Neural crest cell (in vitro differentiated cells): ENCODE results near the gene EIPR1. TPM values are rescaled to one million over a fixed set of nuclear protein-coding genes. Genes with fewer than 3 reads are reported as not detected.
A peak's percentile ranks its signal among the peaks of the same experiment; 100 is the strongest.

ENCODE experiments used
- DNase-seq: peaks from one replicate; pipeline ENCODE4 v3.0.0; 2021; ENCODE audit warnings: low read depth, mixed read lengths, low spot score
- H3K27ac Mint-ChIP-seq: one replicate; pipeline ENCODE4 v1.8.0; 2021; ENCODE audit warnings: mild to moderate bottlenecking, mixed read lengths; ENCODE audit not compliant: unreplicated experiment
- H3K27me3 Mint-ChIP-seq: 2 replicates; pipeline ENCODE4 v1.8.0; 2021; ENCODE audit warnings: low read depth, mild to moderate bottlenecking, mixed read lengths
- H3K36me3 Mint-ChIP-seq: 2 replicates; pipeline ENCODE4 v1.8.0; 2021; ENCODE audit warnings: low read depth, mild to moderate bottlenecking, mixed read lengths
- H3K4me1 Mint-ChIP-seq: 2 replicates; pipeline ENCODE4 v1.8.0; 2021; ENCODE audit warnings: mixed read lengths
- H3K4me3 Mint-ChIP-seq: one replicate; pipeline ENCODE4 v1.8.0; 2021; ENCODE audit warnings: mild to moderate bottlenecking, mixed read lengths
- H3K9me3 Mint-ChIP-seq: 2 replicates; pipeline ENCODE4 v1.8.0; 2021; ENCODE audit warnings: mixed read lengths
- CTCF ChIP-seq: fragments of 200-600 bp; sonication (generic); conservative IDR thresholded peaks from 2 replicates; pipeline ENCODE4 v1.5.0; 2021; ENCODE audit warnings: antibody characterized with exemption, mild to moderate bottlenecking
- total RNA-seq: library from RNA; stranded (reverse); gene quantifications from 2 replicates; pipeline ENCODE4 v1.2.1, GENCODE V29; 2021

Gene EIPR1
- total RNA-seq, 1 donor from 2014 or later = 33.0 TPM

- no peak for TF ChIP-seq CTCF
- no peaks in the 10 kb centered on the region for H3K4me1 Mint-ChIP-seq
- H3K4me3 Mint-ChIP-seq = no peak overlapping the region
These were observed 164.6 kb downstream of the EIPR1 start for GRCh38 chr2:3212984-3213383.

DNA sequence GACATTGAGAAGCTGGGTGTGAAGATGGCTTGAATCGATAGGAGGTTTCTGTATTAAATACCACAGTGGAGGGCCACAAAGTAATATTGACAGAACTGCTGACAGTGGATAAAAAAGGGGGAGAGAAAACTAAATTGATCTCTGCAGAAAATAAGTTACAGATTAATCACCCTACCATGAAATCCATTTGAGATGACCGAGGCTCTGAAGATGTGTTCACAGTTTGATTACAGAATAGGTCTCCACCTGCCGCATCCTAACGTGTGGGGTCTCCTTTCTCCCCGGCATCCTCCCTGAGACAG lies 165.6 kb downstream of the EIPR1 start:
- no peak for TF ChIP-seq CTCF
- DNase-seq = no peak
- Mint-ChIP-seq H3K4me3 (no peak overlapping the region), H3K27me3 (no peaks in the 10 kb centered on the region), H3K4me1 (no peaks in the 10 kb centered on the region), H3K9me3 (no peaks in the 10 kb centered on the region), H3K27ac (no peak overlapping the region), H3K36me3 (peaks cover 3% of the 10 kb centered on the region)

More at GRCh38 chr2:3212984-3213383, 164.6 kb downstream of the EIPR1 start:
- Mint-ChIP-seq H3K27me3 (no peaks in the 10 kb centered on the region), H3K9me3 (no peaks in the 10 kb centered on the region), H3K36me3 (peaks cover 3% of the 10 kb centered on the region), H3K27ac (no peak overlapping the region)
- no peak for DNase-seq

GRCh38 chr2:3211256-3212060 lies 166.2 kb downstream of the EIPR1 start:
- Mint-ChIP-seq H3K4me3 (no peak overlapping the region), H3K4me1 (no peaks in the 10 kb centered on the region), H3K27me3 (no peaks in the 10 kb centered on the region), H3K9me3 (no peaks in the 10 kb centered on the region), H3K36me3 (peaks cover 3% of the 10 kb centered on the region), H3K27ac (peak overlapping the region; percentile 43)
- no peak for TF ChIP-seq CTCF
- DNase-seq = no peak

DNA sequence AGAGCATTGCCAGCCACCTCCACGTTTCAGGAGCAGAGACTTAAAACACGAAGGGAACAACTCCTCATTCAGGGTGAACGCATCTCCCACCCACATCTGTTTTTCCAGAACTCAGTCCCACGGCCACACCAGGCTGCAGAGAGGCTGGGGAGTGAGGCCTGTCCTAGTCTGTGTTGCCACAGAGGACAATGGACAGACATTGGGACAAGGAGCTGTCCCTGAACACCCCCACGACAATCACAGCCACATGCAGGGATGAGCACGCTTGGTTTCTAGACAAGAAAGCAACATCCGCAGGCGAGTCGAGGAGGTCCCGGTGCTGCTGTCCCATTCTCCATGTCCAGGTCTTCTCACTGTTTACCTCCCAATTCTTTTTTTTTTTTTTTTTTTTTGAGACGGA lies 167.4 kb downstream of the EIPR1 start:
- no peak overlapping the region for H3K4me3 Mint-ChIP-seq
- H3K9me3 Mint-ChIP-seq = no peaks in the 10 kb centered on the region
- H3K36me3 Mint-ChIP-seq = peaks cover 6% of the 10 kb centered on the region
- no peaks in the 10 kb centered on the region for H3K27me3 Mint-ChIP-seq
- H3K27ac Mint-ChIP-seq = no peak overlapping the region
- TF ChIP-seq CTCF = no peak
- DNase-seq = no peak
- H3K4me1 Mint-ChIP-seq = no peaks in the 10 kb centered on the region

- DNase-seq = no peak
- no peak for TF ChIP-seq CTCF
- H3K9me3 Mint-ChIP-seq = no peaks in the 10 kb centered on the region
- no peak overlapping the region for H3K4me3 Mint-ChIP-seq
- H3K36me3 Mint-ChIP-seq = peaks cover 6% of the 10 kb centered on the region
- no peak overlapping the region for H3K27ac Mint-ChIP-seq
- no peaks in the 10 kb centered on the region for H3K27me3 Mint-ChIP-seq
- no peaks in the 10 kb centered on the region for H3K4me1 Mint-ChIP-seq
These were observed 168.4 kb downstream of the EIPR1 start for GRCh38 chr2:3209258-3209657.
